GM18498 (cell line): ENCODE results near the gene MKRN1.
"Not testable (repeated sequence)": the region's sequence is repeated elsewhere in the genome, so short reads cannot be mapped to it uniquely, and the experiment has no call there.

Experiments
- ATAC-seq: cut with Tn5 transposase; IDR thresholded peaks from one replicate; pipeline ENCODE4 v1.9.1; 2021; ENCODE audit warnings: mild to moderate bottlenecking, moderate library complexity; ENCODE audit not compliant: unreplicated experiment

MKRN1 gene

DNA sequence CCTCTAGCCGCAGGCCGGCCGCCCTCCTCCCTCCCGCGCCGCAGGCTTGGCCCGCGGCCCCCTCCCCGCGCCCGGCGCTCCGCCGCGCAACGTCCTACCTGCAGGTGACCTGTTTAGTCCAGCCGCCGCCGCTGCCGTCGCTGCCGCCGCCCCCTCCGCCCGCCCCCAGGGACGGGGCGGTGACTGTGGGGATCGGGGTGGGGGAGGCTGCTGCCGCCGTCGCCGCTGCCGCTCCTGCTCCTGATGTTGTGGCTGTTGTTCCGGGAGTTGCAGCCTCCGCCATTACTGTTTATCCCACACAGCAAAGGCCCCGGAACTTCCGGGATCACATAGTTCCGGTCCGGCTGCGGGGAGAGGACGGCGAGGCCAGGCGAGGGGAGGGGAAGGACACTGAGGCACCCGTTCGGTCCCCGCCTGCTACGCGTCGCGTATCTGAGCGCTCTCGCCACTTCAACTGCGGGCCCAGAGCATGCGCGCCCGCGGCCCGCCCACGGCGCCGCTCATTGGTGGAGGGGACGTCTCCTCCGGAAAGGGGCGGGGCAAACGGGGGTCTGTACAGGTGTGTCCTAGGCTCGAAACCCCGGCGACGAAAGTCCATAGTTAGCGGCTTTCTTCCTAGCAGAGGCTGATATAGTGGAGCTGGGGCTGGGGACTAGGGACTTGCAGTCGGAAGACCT, at the start of gene MKRN1:
Gene MKRN1 (minus strand): TSS at position 444 of the 677 bp plus-strand sequence. CDS start 161 bp downstream, at position 283.
- ATAC-seq: peak; percentile 95

- no peak for ATAC-seq
Observed at GRCh38 chr7:140526787-140527664, 47.7 kb upstream of the MKRN1 start.

- no peak for ATAC-seq
Observed at GRCh38 chr7:140526214-140526613, 46.9 kb upstream of the MKRN1 start.

DNA sequence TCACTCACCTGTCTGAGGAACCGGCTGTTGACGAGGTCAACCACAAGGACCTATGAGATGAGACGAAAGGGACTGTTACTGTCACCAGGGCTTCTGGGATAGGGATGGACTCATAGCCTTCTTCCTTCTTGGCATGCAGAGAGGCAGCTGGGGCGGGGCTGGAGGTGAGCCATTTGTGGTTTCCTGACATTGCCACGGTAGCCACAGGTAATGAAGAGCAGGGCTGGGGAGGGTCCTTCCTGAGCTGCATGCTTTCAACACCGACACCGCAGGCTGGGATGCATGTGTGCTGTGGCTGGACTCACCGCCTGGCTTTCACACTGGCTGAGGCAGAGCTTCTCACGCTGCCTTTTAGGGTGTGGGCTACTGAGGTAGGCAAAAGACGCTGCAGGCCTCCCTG, 46.4 kb upstream of the MKRN1 start:
- no peak for ATAC-seq

- ATAC-seq: no peak
Observed at GRCh38 chr7:140521421-140521820, 42.1 kb upstream of the MKRN1 start.

GRCh38 chr7:140519007-140519399, 39.7 kb upstream of the MKRN1 start:
- no peak for ATAC-seq

GRCh38 chr7:140518370-140519006, 39.2 kb upstream of the MKRN1 start:
- no peak for ATAC-seq

- ATAC-seq: peak; percentile 53
Observed at GRCh38 chr7:140517546-140518369, 38.5 kb upstream of the MKRN1 start.

DNA sequence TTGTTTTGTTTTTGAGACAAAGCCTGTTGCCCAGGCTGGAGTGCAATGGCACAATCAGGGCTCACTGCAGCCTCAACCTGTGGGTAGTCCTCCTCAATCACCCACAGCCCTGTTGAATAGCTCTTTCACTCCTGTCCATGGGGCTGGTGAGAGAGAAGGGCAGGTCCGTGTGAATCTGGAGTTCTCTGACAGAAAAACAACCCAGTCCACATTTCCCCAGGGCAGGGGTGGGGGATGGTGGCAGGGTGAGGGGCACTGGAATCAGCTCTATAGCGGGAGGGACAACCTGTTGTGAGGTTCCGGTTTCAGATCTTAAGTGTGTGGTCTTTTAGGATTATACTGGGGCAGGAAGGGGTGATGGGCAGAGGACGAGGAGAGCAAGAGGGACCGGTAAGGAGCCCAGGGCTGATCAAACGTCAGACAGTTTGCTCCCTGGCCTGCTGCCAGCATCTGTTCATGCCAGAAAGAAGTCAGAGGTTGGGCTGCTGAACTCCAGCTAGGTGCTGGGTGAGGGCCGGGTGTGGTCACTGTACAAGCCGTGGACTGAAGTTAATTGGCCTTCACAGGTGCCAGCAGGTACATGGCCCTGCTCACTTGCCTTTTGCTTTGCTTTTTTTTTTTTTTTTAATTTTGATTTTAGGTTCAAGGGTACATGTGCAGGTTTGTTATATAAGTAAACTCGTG, 33.2 kb upstream of the MKRN1 start:
- no peak for ATAC-seq

- no peak for ATAC-seq
Observed at GRCh38 chr7:140509789-140510188, 30.5 kb upstream of the MKRN1 start.

DNA sequence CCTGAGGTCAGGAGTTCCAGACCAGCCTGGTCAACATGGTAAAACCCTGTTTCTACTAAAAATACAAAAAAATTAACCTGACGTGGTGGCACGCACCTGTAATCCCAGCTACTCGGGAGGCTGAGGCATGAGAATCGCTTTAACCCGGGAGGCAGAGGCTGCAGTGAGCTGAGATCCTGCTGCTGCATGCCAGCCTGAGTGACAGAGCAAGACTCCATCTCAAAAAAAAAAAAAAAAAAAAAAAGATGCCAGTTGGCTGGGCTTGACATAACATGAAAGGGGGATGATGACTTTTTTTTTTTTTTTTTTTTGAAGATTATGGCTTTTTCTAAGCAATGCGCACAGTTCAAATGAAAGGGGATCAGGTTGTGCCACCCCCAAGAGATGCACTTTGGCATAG, 28.3 kb upstream of the MKRN1 start:
- not testable (repeated sequence) for ATAC-seq

DNA sequence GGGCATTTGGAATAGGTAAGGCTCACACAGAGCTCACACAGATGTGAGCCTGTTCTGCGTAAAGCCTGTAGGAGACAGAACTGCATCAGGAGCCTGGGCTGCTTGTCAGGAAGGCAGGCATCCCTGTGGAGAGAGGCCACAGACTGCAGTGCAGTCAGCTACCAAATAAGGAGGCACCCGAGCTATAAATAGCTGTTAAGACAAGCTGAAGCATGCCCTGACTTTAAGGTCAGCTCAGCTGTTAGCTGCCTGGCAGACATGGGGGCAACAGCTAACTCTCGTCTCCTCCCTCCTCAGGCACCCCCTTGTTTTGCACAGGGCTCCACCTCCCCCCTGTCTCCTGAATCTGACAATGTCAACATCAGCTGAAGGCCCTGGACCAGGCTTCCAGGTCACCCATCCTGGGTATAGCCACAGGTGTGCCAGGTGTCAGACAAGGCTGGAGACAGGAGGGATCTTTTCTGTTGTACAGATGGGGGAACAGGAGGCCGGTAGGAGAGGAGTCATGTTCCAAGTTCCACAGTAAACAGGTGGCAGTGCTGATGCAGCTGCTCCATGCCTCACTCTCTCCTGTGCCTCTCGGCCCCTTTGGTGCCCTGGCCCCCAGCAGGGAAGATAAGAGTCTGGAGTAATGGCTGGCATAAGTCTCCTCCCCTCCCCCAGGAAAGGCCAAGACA, 27.6 kb upstream of the MKRN1 start:
- ATAC-seq: peak; percentile 90

GRCh38 chr7:140501966-140502365, 22.7 kb upstream of the MKRN1 start:
- no peak for ATAC-seq

GRCh38 chr7:140497807-140498206, 18.5 kb upstream of the MKRN1 start:
- ATAC-seq: not testable (repeated sequence)

- ATAC-seq: no peak
Observed at GRCh38 chr7:140497241-140497769, 18.0 kb upstream of the MKRN1 start.

DNA sequence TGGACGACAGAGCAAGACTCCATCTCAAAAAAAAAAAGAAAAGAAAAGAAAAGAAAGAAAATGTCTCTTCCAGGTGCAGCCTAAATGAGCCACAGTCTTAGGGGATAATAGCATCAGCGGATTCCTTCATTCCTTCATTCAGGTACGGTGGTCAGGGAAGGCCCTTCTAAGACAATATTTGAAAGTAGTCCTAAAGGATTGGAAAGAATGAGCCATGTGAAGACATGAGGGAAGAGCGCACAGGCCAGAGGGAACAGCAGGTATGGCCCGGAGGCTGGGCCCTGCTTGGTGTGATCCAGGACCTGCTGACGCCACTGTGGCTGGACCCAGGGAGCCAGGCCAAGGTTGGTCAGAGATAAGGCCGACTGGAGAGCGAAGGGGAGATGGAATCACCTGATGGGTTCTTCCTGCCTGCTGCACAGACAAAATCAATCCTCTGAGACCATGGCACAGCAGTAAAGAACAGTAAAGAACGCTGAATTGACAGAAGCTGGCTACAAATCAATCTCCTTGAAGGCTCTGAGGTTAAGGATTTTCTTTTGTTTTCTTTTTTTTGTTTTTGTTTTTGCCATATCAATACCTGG, 16.3 kb upstream of the MKRN1 start:
- ATAC-seq: no peak

- no peak for ATAC-seq
Observed at GRCh38 chr7:140494867-140495266, 15.6 kb upstream of the MKRN1 start.

- no peak for ATAC-seq
Observed at GRCh38 chr7:140489026-140489359, 9.7 kb upstream of the MKRN1 start.
